Ascending aorta (tissue), 2 donors: ENCODE data around the gene TTC39C. TPM values are rescaled to one million over a fixed set of nuclear protein-coding genes. Genes with fewer than 3 reads are reported as not detected.
"Not testable (repeated sequence)": the region's sequence is repeated elsewhere in the genome, so short reads cannot be mapped to it uniquely, and the experiment has no call there.

Experiments used
- DNase-seq, 2 donors: peaks; one replicate each; pipeline ENCODE4 v3.0.0-alpha.2; 2019; ENCODE audit warnings: low spot score in 2 of 2
- H3K27ac ChIP-seq, 2 donors: fragments of 200-600 bp; sonication (generic); one replicate each; pipeline ENCODE4 v1.5.1; 2016 to 2017; ENCODE audit warnings: mild to moderate bottlenecking in 1 of 2
- H3K27me3 ChIP-seq: fragments of 200-600 bp; sonication (generic); one replicate; pipeline ENCODE4 v1.5.1; 2017
- H3K36me3 ChIP-seq, 2 donors: fragments of 200-600 bp; sonication (generic); one replicate each; pipeline ENCODE4 v1.5.1; 2016
- H3K4me1 ChIP-seq, 2 donors: fragments of 200-600 bp; sonication (generic); one replicate each; pipeline ENCODE4 v1.5.1; 2016 to 2017; ENCODE audit warnings: mild to moderate bottlenecking in 1 of 2
- H3K4me3 ChIP-seq, 2 donors: fragments of 200-600 bp; sonication (generic); one replicate each; pipeline ENCODE4 v1.5.1; 2016 to 2017; ENCODE audit warnings: mild to moderate bottlenecking in 1 of 2
- H3K9me3 ChIP-seq, 2 donors: fragments of 200-600 bp; sonication (generic); one replicate each; pipeline ENCODE4 v1.5.1; 2016
- CTCF ChIP-seq, 3 experiments: fragments of 200-600 bp in 2 of 3; fragments of 450-650 bp in 1 of 3; sonication (generic) in 2 of 3; IDR thresholded peaks; one replicate each; pipeline ENCODE4 v1.5.1; 2016 to 2019; ENCODE audit warnings: antibody characterized with exemption in 3 of 3, mild to moderate bottlenecking in 1 of 3, moderate library complexity in 1 of 3
- intact Hi-C: fragments of 100-400 bp; cut with DNase I; formaldehyde crosslinking; loops from one replicate; pipeline ENCODE4 v1.15.1; 2023
- total RNA-seq: library from RNA; depleted of rRNA; stranded (reverse); fragments of >200 nt; gene quantifications from one replicate; pipeline ENCODE4 v1.1.0, GENCODE V29; 2016

TTC39C gene
- total RNA-seq, 1 donor from 2014 or later = 18.2 TPM

GRCh38 chr18:24054130-24054529 lies 39.6 kb downstream of the TTC39C start:
- no peaks in the 10 kb centered on the region for H3K9me3 ChIP-seq
- no peak overlapping the region for H3K4me3 ChIP-seq
- intact Hi-C loops = no loop called here
- TF ChIP-seq CTCF (IDR thresholded peaks at IDR 0.05) = no peak
- no peak overlapping the region for H3K27ac ChIP-seq
- no peak for DNase-seq
- H3K36me3 ChIP-seq = no peaks in the 10 kb centered on the region
- H3K27me3 ChIP-seq = no peaks in the 10 kb centered on the region
- H3K4me1 ChIP-seq = peaks cover 0 to 3% of the 10 kb centered on the region in 2 donors

GRCh38 chr18:24055009-24055804 lies 40.7 kb downstream of the TTC39C start:
- no peaks in the 10 kb centered on the region for H3K27me3 ChIP-seq
- H3K4me3 ChIP-seq = no peak overlapping the region
- H3K27ac ChIP-seq = no peak overlapping the region
- DNase-seq = no peak
- H3K9me3 ChIP-seq = no peaks in the 10 kb centered on the region
- H3K36me3 ChIP-seq = no peaks in the 10 kb centered on the region
- H3K4me1 ChIP-seq = peaks cover 0 to 3% of the 10 kb centered on the region in 2 donors
- intact Hi-C loops = no loop called here
- TF ChIP-seq CTCF (IDR thresholded peaks at IDR 0.05) = no peak

- no peak overlapping the region for H3K4me3 ChIP-seq
- no peaks in the 10 kb centered on the region for H3K9me3 ChIP-seq
- intact Hi-C loops = no loop called here
- no peaks in the 10 kb centered on the region for H3K27me3 ChIP-seq
- DNase-seq = no peak
- H3K27ac ChIP-seq = no peak overlapping the region
- no peaks in the 10 kb centered on the region for H3K36me3 ChIP-seq
- peaks cover 0 to 3% of the 10 kb centered on the region in 2 donors for H3K4me1 ChIP-seq
- TF ChIP-seq CTCF (IDR thresholded peaks at IDR 0.05) = no peak
Observed at GRCh38 chr18:24055878-24056277, 41.3 kb downstream of the TTC39C start.

GRCh38 chr18:24056506-24056905 lies 42.0 kb downstream of the TTC39C start:
- no peak for TF ChIP-seq CTCF (IDR thresholded peaks at IDR 0.05)
- Histone ChIP-seq H3K4me1 (peaks cover 0 to 3% of the 10 kb centered on the region in 2 donors), H3K9me3 (no peaks in the 10 kb centered on the region), H3K27ac (no peak overlapping the region), H3K36me3 (no peaks in the 10 kb centered on the region), H3K4me3 (no peak overlapping the region), H3K27me3 (no peaks in the 10 kb centered on the region)
- intact Hi-C loops = no loop called here
- no peak for DNase-seq

- Histone ChIP-seq H3K27me3 (no peaks in the 10 kb centered on the region), H3K4me3 (no peak overlapping the region), H3K4me1 (peaks cover 0 to under 1% of the 10 kb centered on the region in 2 donors), H3K27ac (no peak overlapping the region), H3K36me3 (no peaks in the 10 kb centered on the region), H3K9me3 (no peaks in the 10 kb centered on the region)
- no peak for TF ChIP-seq CTCF (IDR thresholded peaks at IDR 0.05)
- intact Hi-C loops = no loop called here
- no peak for DNase-seq
Observed at GRCh38 chr18:24057804-24058203, 43.2 kb downstream of the TTC39C start.

GRCh38 chr18:24059385-24059784 lies 44.8 kb downstream of the TTC39C start:
- H3K4me1 ChIP-seq, intact Hi-C loops, H3K9me3 ChIP-seq: not testable (repeated sequence)

More at GRCh38 chr18:24059385-24059784, 44.8 kb downstream of the TTC39C start:
- not testable (repeated sequence) for H3K36me3 ChIP-seq, H3K27me3 ChIP-seq, H3K27ac ChIP-seq, H3K4me3 ChIP-seq, DNase-seq
